ENCODE data around the gene C22orf23.
A peak's percentile ranks its signal among the peaks of the same experiment; 100 is the strongest.

Gene C22orf23

GRCh38 chr22:37925330-37925729 lies 28.1 kb downstream of the C22orf23 start:
- no peak for DNase-seq (ENCODE audit: low read depth)

- DNase-seq (ENCODE audit: low read depth): no peak
Measured at GRCh38 chr22:37924386-37925065, 28.9 kb downstream of the C22orf23 start.

- DNase-seq (ENCODE audit: low read depth): no peak
Measured at GRCh38 chr22:37923927-37924326, 29.5 kb downstream of the C22orf23 start.

- DNase-seq (ENCODE audit: low read depth): no peak
Measured at GRCh38 chr22:37922191-37922590, 31.2 kb downstream of the C22orf23 start.

- no peak for DNase-seq (ENCODE audit: low read depth)
Measured at GRCh38 chr22:37920126-37920525, 33.3 kb downstream of the C22orf23 start.

- DNase-seq (ENCODE audit: low read depth): no peak
Measured at GRCh38 chr22:37918580-37919270, 34.7 kb downstream of the C22orf23 start.

- no peak for DNase-seq (ENCODE audit: low read depth)
Measured at GRCh38 chr22:37917874-37918548, 35.4 kb downstream of the C22orf23 start.

- DNase-seq (ENCODE audit: low read depth): no peak
Measured at GRCh38 chr22:37916311-37916710, 37.1 kb downstream of the C22orf23 start.

- DNase-seq (ENCODE audit: low read depth): peak; percentile 53
Measured at GRCh38 chr22:37913233-37913721, 40.1 kb downstream of the C22orf23 start.

GRCh38 chr22:37912171-37912570 lies 41.2 kb downstream of the C22orf23 start:
- no peak for DNase-seq (ENCODE audit: low read depth)

- no peak for DNase-seq (ENCODE audit: low read depth)
Measured at GRCh38 chr22:37911697-37912096, 41.7 kb downstream of the C22orf23 start.

GRCh38 chr22:37910890-37911672 lies 42.3 kb downstream of the C22orf23 start:
- no peak for DNase-seq (ENCODE audit: low read depth)

- no peak for DNase-seq (ENCODE audit: low read depth)
Measured at GRCh38 chr22:37909766-37910165, 43.6 kb downstream of the C22orf23 start.

GRCh38 chr22:37907036-37907954 lies 46.1 kb downstream of the C22orf23 start:
- no peak for DNase-seq (ENCODE audit: low read depth)

GRCh38 chr22:37906364-37907008 lies 46.9 kb downstream of the C22orf23 start:
- no peak for DNase-seq (ENCODE audit: low read depth)

- peak; percentile 63 for DNase-seq (ENCODE audit: low read depth)
Measured at GRCh38 chr22:37905534-37906363, 47.7 kb downstream of the C22orf23 start, which contains the start of gene MICALL1. TSS of gene MICALL1 (plus strand) at chr22:37906297. CDS start at chr22:37906423, 126 bp downstream.

- DNase-seq (ENCODE audit: low read depth): no peak
Measured at GRCh38 chr22:37904572-37905533, 48.5 kb downstream of the C22orf23 start.

- DNase-seq (ENCODE audit: low read depth): no peak
Measured at GRCh38 chr22:37898441-37899181, 54.8 kb downstream of the C22orf23 start.

All from CMK (cell line).